ENCODE results near the gene PLEK2. TPM values are rescaled to one million over a fixed set of nuclear protein-coding genes. Genes with fewer than 3 reads are reported as not detected.

Gene PLEK2
- total RNA-seq, 1 experiment from 2014 or later: not detected

DNA sequence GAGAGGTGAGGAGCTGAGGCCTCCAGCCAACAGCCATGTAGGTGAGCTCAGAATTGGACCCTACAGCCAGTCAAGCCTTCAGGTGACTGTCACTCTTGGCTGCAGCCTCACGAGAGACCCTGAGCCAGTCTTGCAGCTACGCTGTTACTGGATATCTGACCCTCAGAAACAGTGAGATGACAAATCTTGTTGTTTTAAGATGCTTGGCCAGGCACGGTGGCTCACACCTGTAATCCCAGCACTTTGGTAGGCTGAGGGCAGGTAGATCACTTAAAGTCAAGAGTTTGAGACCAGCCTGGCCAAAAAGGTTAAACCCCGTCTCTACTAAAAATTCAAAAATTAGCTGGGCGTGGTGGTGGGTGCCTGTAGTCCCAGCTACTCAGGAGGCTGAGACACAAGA is 6.2 kb downstream of the PLEK2 start:
- no peak for DNase-seq (ENCODE audit: low spot score)

- DNase-seq (ENCODE audit: low spot score): no peak
Measured at GRCh38 chr14:67400434-67400833, 11.5 kb downstream of the PLEK2 start.

DNA sequence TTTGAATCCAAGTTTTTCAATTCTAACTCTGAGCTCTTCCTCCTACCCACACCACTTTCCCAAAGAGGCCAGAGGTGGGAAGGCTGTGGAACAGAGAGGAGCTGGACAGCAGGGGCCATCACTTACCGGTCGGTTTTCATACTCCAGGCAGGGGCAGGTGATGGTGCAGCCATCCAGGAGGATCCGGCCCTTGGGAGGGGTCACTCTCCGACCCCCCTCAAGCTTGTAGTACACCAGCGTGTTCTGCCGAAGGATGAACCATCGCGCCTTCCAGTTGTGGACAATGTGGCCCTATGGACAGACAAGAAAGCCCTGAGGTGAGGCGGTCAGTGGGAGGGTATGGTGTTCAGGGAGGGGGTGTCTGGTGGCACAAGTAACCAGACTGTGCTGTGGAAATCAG is 14.4 kb downstream of the PLEK2 start:
- DNase-seq (ENCODE audit: low spot score): no peak

- no peak for DNase-seq (ENCODE audit: low spot score)
Measured at GRCh38 chr14:67396381-67396970, 15.5 kb downstream of the PLEK2 start.

DNA sequence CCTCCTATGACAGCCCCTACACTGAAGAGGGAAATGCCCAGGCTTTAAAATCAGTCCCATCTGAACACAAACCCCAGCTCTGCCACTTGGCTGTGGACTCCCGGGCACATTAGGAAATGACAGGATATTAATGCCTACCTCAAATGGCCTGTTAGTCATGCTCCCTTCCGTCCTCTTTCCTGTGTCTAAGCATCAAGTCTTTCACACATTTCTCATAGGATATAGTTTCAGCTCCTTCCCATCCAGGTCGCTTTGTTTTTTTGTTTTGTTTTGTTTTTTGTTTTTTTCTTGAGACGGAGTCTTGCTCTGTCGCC is 16.1 kb downstream of the PLEK2 start:
- DNase-seq (ENCODE audit: low spot score): no peak

- no peak for DNase-seq (ENCODE audit: low spot score)
Measured at GRCh38 chr14:67395086-67395875, 16.7 kb downstream of the PLEK2 start.

GRCh38 chr14:67393689-67394088 is 18.3 kb downstream of the PLEK2 start:
- no peak for DNase-seq (ENCODE audit: low spot score)

GRCh38 chr14:67392800-67393199 is 19.2 kb downstream of the PLEK2 start:
- DNase-seq (ENCODE audit: low spot score): no peak

DNA sequence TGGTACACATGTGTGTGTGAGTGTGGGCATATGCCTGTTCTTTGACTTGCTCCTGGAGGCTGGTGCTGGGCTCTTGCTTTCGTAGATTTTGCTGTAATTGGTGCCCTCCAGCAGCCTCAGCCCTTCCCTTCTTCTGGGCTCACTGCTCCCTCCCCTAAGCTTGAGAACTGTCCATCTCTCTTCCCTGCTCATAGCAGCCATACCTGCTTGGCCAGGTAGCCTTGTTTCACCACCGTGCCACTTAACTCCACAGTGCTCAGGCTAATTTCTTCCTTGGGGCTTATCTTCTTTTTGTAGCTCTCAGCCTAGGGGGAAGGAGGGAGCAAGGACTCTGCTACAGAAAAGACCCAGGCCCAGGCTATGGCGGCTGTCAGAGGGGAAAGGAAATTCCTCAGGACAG is 19.8 kb downstream of the PLEK2 start:
- DNase-seq (ENCODE audit: low spot score): no peak

GRCh38 chr14:67391268-67391667 is 20.7 kb downstream of the PLEK2 start:
- no peak for DNase-seq (ENCODE audit: low spot score)

GRCh38 chr14:67389811-67390534 is 22.0 kb downstream of the PLEK2 start:
- no peak for DNase-seq (ENCODE audit: low spot score)

DNA sequence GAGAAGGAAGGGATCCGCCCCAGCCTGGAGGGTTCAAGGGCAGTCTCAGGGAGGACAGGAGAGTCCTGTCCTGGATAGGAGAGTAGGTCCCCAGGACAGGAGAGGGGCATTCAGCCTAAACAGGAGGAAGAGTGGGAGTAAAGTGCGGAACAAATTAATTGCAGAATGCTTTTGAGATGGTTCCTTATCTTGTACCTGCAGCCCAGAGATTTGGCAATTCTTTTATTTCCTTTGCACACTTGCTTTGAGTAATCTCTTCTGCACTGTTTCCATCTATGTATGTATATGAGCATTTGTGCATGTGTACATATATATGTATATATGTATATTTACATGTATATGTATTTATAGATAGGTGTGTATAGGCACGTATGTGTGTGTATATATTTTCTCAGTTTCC is 22.7 kb downstream of the PLEK2 start:
- DNase-seq (ENCODE audit: low spot score): no peak

DNA sequence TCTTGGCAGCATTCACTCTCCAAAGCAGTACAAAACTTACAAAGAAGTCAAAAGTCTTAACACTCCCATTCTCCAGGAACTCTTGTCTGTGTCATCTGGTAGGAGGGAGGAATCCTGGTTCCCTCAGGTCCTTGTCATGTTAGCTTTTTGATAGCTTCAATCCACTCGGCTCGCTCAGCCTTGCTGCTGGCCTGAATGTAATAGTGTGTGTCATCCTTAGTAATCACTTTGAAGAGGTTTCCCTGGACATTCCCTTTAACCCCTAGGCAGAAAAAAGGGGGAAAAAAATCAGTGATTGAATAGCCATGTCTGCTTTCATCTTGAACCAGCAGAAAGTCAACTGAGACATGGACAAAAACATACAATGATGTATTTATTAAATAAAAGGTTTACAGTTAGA is 24.8 kb downstream of the PLEK2 start:
- DNase-seq (ENCODE audit: low spot score): no peak

- DNase-seq (ENCODE audit: low spot score): no peak
Measured at GRCh38 chr14:67385618-67386017, 26.3 kb downstream of the PLEK2 start.

DNA sequence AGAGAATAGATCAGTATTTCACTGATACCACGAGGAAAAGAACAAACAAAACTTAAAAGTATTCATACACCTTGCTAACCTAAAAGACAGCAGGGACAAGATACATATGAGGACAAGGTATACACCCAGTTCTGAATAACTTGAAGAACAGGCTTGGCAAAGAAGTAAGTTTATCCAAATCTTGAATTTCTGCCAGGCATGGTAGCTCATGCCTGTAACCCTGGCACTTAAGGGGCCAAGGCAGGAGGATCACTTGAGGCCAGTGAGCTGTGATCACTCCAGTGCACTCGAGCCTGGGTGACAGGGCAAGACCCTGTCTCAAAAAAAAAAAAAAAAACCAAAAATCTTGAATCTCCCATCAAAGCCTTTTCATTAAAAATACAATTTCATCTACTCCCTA is 26.8 kb downstream of the PLEK2 start:
- no peak for DNase-seq (ENCODE audit: low spot score)

DNA sequence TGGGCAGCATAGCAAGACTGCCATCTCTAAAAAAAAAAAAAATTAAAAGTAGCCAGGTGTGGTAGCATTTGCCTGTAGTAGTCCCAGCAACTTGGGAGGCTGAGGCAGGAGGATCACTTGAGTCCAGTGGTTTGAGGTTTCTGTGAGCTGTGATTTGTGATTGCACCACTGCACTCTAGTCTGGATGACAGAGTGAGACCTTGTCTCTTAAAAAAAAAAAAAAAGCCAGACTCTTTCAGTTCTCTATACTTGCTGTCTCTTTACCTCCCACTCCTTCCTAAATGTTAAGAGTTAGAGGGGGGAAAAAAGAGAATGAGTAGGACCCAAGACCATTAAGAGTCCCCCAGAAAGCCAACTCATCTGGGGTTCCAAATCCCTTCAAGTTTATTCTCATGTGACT is 34.0 kb downstream of the PLEK2 start:
- no peak for DNase-seq (ENCODE audit: low spot score)

DNA sequence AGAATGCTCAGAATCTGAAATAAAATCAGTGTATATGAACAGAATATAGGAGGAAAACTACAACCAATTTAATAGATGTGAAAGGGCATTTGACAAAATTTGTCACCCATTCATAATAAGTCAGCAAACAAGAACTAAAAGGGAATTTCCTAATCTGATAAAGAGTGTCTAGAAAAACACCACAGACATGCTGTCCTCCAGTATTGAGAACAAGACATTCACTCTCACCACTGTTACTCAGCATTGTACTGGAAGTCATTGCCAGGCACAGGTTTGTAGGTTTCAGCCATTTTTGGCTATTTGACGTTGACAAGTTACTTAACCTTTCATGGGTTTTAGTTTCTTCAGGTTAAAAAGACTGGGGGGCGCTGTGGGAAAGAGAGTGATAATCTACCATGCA is 38.6 kb downstream of the PLEK2 start:
- DNase-seq (ENCODE audit: low spot score): no peak

DNA sequence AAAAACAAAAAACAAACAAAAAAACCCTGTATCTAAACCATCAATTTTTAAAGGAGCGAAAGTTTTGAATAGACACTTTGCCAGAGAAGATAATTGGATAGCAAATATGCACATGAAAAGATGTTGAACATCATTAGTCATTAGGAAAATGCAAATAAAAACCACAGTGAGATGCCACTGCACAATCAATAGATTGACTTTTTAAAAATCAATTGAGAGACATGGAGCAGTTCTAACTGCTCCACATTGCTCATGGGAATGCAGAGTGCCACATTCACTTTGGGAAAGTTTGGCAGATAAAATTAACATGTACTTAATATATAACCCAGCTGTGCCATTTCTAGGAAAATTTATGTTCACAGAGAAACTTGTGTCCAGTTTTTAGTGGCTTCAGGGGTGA is 39.1 kb downstream of the PLEK2 start:
- no peak for DNase-seq (ENCODE audit: low spot score)

DNA sequence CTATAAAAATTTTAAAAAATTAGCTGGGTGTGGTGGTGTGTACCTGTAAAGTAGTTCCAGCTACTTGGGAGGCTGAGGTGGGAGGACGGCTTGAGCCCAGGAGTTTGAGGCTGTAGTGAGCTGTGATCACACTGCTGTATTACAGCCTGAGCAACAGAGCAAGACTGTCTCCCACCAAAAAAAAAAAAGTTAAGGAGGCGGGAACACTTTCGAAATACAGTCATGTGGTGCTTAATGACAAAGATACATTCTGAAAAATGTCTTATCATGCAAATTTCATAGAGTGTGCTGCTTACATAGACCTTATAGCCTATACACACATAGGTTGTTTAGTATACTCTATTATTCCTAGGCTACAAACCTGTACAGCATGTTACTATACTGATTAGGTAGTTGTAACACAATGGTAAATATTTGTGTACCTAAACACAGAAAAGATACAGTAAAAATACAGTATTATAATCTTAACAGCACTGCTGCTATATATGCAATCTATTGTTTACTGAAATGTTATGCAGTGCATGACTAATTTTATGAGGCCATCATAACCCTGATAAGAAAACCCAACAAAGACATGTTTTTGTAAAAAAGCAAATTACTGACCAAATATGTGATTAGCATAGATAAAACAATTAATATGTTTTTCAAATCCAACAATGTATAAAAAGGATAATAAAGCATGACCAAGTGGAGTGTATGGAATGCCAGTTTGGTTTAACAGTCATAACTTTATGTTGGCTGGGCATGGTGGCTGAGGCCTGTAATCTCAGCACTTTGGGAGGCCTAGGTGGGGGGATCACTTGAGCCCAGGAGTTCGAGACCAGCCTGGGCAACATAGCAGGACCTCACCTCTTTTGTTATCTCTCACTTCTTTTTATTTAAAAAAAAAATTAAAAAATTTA is 40.5 kb downstream of the PLEK2 start:
- no peak for DNase-seq (ENCODE audit: low spot score)

- no peak for DNase-seq (ENCODE audit: low spot score)
Measured at GRCh38 chr14:67370830-67371229, 41.1 kb downstream of the PLEK2 start.

DNA sequence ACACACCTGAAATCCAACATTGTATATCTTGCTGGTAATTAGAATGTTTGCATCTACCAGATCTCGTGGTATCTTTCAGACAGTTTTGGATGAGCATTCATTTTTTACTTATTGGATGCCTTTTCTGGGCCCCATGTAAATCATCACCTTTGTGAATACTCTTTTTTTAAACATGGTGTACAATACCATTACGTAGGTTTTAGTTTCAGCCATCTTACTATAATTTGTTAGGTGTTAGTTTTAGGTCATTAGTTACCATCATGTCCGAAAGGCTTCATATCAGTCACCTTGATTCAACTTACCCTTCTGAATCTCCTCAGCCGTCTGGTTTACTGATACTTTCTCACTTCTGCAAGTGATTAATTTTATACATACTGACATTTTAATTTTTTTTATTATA is 46.5 kb downstream of the PLEK2 start:
- no peak for DNase-seq (ENCODE audit: low spot score)

Data from H4 (cell line).